M059J (cell line): ENCODE measurements around the gene PRKCB. TPM values are rescaled to one million over a fixed set of nuclear protein-coding genes. Genes with fewer than 3 reads are reported as not detected.
"Not testable (repeated sequence)": the region's sequence is repeated elsewhere in the genome, so short reads cannot be mapped to it uniquely, and the experiment has no call there.

Experiments used
- DNase-seq: peaks from one replicate; pipeline ENCODE4 v3.0.0-alpha.2; 2012; ENCODE audit warnings: low read depth
- total RNA-seq: library from RNA; depleted of rRNA; stranded (reverse); fragments of >200 nt; shearing (Covaris generic); gene quantifications from 2 replicates; pipeline ENCODE4 v1.2.3, GENCODE V29; 2014

Gene PRKCB
- total RNA-seq, 1 experiment from 2014 or later: not detected

- DNase-seq: no peak
Measured at GRCh38 chr16:24129412-24129918, 293.7 kb downstream of the PRKCB start.

- DNase-seq: no peak
Measured at GRCh38 chr16:24130494-24131085, 294.8 kb downstream of the PRKCB start.

GRCh38 chr16:24131294-24131693, 295.5 kb downstream of the PRKCB start:
- no peak for DNase-seq

GRCh38 chr16:24132048-24132796, 296.4 kb downstream of the PRKCB start:
- DNase-seq: no peak

- no peak for DNase-seq
Measured at GRCh38 chr16:24132797-24133155, 297.0 kb downstream of the PRKCB start.

GRCh38 chr16:24135624-24136565, 300.1 kb downstream of the PRKCB start:
- DNase-seq: no peak

GRCh38 chr16:24138024-24138423, 302.2 kb downstream of the PRKCB start:
- no peak for DNase-seq

GRCh38 chr16:24138575-24138974, 302.8 kb downstream of the PRKCB start:
- DNase-seq: no peak

- DNase-seq: no peak
Measured at GRCh38 chr16:24139282-24139681, 303.5 kb downstream of the PRKCB start.

- no peak for DNase-seq
Measured at GRCh38 chr16:24140730-24141129, 304.9 kb downstream of the PRKCB start.

GRCh38 chr16:24141466-24141865, 305.7 kb downstream of the PRKCB start:
- no peak for DNase-seq

- DNase-seq: no peak
Measured at GRCh38 chr16:24141917-24142316, 306.1 kb downstream of the PRKCB start.

GRCh38 chr16:24145927-24146326, 310.1 kb downstream of the PRKCB start:
- DNase-seq: no peak

- no peak for DNase-seq
Measured at GRCh38 chr16:24146518-24146917, 310.7 kb downstream of the PRKCB start.

- no peak for DNase-seq
Measured at GRCh38 chr16:24149102-24149501, 313.3 kb downstream of the PRKCB start.

- no peak for DNase-seq
Measured at GRCh38 chr16:24150282-24150681, 314.5 kb downstream of the PRKCB start.

- DNase-seq: peak; percentile 67
Measured at GRCh38 chr16:24151482-24151939, 315.7 kb downstream of the PRKCB start.

GRCh38 chr16:24152048-24152447, 316.3 kb downstream of the PRKCB start:
- DNase-seq: not testable (repeated sequence)

- peak; percentile 8 for DNase-seq
Measured at GRCh38 chr16:24152826-24153225, 317.0 kb downstream of the PRKCB start.

- DNase-seq: peak; percentile 13
Measured at GRCh38 chr16:24156777-24157176, 321.0 kb downstream of the PRKCB start.

- no peak for DNase-seq
Measured at GRCh38 chr16:24163935-24164334, 328.2 kb downstream of the PRKCB start.

- DNase-seq: no peak
Measured at GRCh38 chr16:24164416-24164815, 328.6 kb downstream of the PRKCB start.
